Effector memory CD4-positive, alpha-beta T cell (primary cell): ENCODE measurements around the gene ATL1.

ENCODE experiments used
- DNase-seq, 3 donors: peaks; one replicate each; pipeline ENCODE4 v3.0.0-alpha.2; 2020
- H3K27ac ChIP-seq: 2 replicates; pipeline ENCODE4 v1.7.0; 2013; ENCODE audit warnings: mild to moderate bottlenecking, low read length, moderate library complexity; ENCODE audit not compliant: insufficient read depth, poor library complexity, severe bottlenecking
- H3K27me3 ChIP-seq: replicated peaks from 2 replicates; pipeline ENCODE4 v1.7.0; 2013; ENCODE audit warnings: mild to moderate bottlenecking, low read length; ENCODE audit not compliant: insufficient read depth, control insufficient read depth, poor library complexity, severe bottlenecking
- H3K36me3 ChIP-seq: 2 replicates; pipeline ENCODE4 v1.7.0; 2013; ENCODE audit warnings: mild to moderate bottlenecking, low read length, moderate library complexity; ENCODE audit not compliant: control insufficient read depth, insufficient read depth
- H3K4me1 ChIP-seq: 2 replicates; pipeline ENCODE4 v1.7.0; 2013; ENCODE audit warnings: low read length, mild to moderate bottlenecking; ENCODE audit not compliant: control insufficient read depth, insufficient read depth, poor library complexity, severe bottlenecking
- H3K4me3 ChIP-seq: 2 replicates; pipeline ENCODE4 v1.7.0; 2013; ENCODE audit warnings: low read length, low read depth, mild to moderate bottlenecking; ENCODE audit not compliant: insufficient read depth, poor library complexity, severe bottlenecking
- H3K9me3 ChIP-seq: 2 replicates; pipeline ENCODE4 v1.7.0; 2013; ENCODE audit warnings: mild to moderate bottlenecking, low read length, moderate library complexity; ENCODE audit not compliant: control insufficient read depth

ATL1 gene

GRCh38 chr14:50562841-50563240 is 2.9 kb downstream of the ATL1 start:
- Histone ChIP-seq H3K4me1 (peaks cover 12% of the 10 kb centered on the region), H3K27ac (no peak overlapping the region)

GRCh38 chr14:50569714-50570274 is 9.8 kb downstream of the ATL1 start:
- no peak overlapping the region for H3K4me3 ChIP-seq
- no peaks in the 10 kb centered on the region for H3K27me3 ChIP-seq
- no peaks in the 10 kb centered on the region for H3K9me3 ChIP-seq
- no peaks in the 10 kb centered on the region for H3K4me1 ChIP-seq
- no peak overlapping the region for H3K27ac ChIP-seq
- no peak for DNase-seq
- H3K36me3 ChIP-seq = no peaks in the 10 kb centered on the region

More at GRCh38 chr14:50562841-50563240, 2.9 kb downstream of the ATL1 start:
- H3K9me3 ChIP-seq = no peaks in the 10 kb centered on the region
- H3K36me3 ChIP-seq = no peaks in the 10 kb centered on the region
- peaks cover 24% of the 10 kb centered on the region for H3K27me3 ChIP-seq
- no peak for DNase-seq
- no peak overlapping the region for H3K4me3 ChIP-seq

GRCh38 chr14:50573862-50574261 is 13.9 kb downstream of the ATL1 start:
- H3K27me3 ChIP-seq = no peaks in the 10 kb centered on the region

DNA sequence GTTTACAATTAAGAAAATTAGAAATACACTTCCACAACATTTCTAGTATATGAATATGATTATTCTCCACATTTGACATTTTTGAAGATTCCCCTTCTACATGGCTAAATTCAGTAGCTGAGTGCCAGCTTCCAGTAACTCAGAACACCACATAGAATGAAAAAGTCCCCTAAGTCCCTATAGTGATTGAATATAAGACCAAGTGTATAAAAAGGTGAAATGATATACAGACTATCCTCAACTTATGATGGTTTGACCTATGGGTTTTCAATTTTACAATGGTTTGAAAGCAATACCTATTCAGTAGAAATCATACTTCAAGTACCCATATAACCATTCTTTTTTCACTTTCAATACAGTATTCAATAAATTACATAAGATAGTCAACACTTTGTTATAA is 15.8 kb downstream of the ATL1 start:
- no peak for DNase-seq
- H3K9me3 ChIP-seq = no peaks in the 10 kb centered on the region

More at GRCh38 chr14:50573862-50574261, 13.9 kb downstream of the ATL1 start:
- Histone ChIP-seq H3K4me1 (no peaks in the 10 kb centered on the region), H3K9me3 (no peaks in the 10 kb centered on the region), H3K4me3 (no peak overlapping the region), H3K36me3 (no peaks in the 10 kb centered on the region), H3K27ac (no peak overlapping the region)
- DNase-seq = no peak

GRCh38 chr14:50577982-50578381 is 18.0 kb downstream of the ATL1 start:
- H3K27ac ChIP-seq = no peak overlapping the region
- no peaks in the 10 kb centered on the region for H3K27me3 ChIP-seq
- H3K9me3 ChIP-seq = no peaks in the 10 kb centered on the region
- DNase-seq = no peak
- H3K36me3 ChIP-seq = no peaks in the 10 kb centered on the region
- no peak overlapping the region for H3K4me3 ChIP-seq
- no peaks in the 10 kb centered on the region for H3K4me1 ChIP-seq

More for the DNA sequence above, 15.8 kb downstream of the ATL1 start:
- Histone ChIP-seq H3K4me3 (no peak overlapping the region), H3K4me1 (no peaks in the 10 kb centered on the region), H3K27me3 (no peaks in the 10 kb centered on the region), H3K27ac (no peak overlapping the region), H3K36me3 (no peaks in the 10 kb centered on the region)

- H3K4me3 ChIP-seq = no peak overlapping the region
- H3K27me3 ChIP-seq = no peaks in the 10 kb centered on the region
- H3K4me1 ChIP-seq = no peaks in the 10 kb centered on the region
These were observed 18.5 kb downstream of the ATL1 start for GRCh38 chr14:50578433-50578832.

DNA sequence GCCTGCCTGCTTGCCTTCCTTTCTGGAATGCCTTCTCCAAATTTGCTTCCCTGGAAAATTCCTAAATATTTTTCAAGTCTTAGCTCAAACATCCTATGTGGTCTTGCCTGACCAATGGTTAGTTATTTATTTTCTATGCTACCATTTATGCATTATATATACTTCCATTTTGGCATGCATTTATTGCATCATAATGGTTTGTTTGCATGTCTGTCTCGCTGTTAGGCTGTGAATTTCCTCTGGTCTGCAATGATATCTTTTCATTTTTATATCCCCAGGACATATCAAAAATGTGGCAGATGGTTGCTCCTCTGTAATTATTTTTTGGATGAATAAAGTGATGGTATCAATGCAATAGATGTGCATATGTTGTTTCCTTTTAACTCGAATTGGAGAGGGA is 30.5 kb downstream of the ATL1 start:
- no peaks in the 10 kb centered on the region for H3K36me3 ChIP-seq
- no peak overlapping the region for H3K27ac ChIP-seq
- no peaks in the 10 kb centered on the region for H3K27me3 ChIP-seq
- H3K4me1 ChIP-seq = no peaks in the 10 kb centered on the region
- no peaks in the 10 kb centered on the region for H3K9me3 ChIP-seq
- no peak for DNase-seq
- no peak overlapping the region for H3K4me3 ChIP-seq

More at GRCh38 chr14:50578433-50578832, 18.5 kb downstream of the ATL1 start:
- H3K36me3 ChIP-seq = no peaks in the 10 kb centered on the region
- no peak for DNase-seq
- H3K9me3 ChIP-seq = no peaks in the 10 kb centered on the region
- no peak overlapping the region for H3K27ac ChIP-seq

GRCh38 chr14:50594577-50595316 is 34.8 kb downstream of the ATL1 start:
- H3K27me3 ChIP-seq = no peaks in the 10 kb centered on the region
- H3K4me1 ChIP-seq = no peaks in the 10 kb centered on the region
- no peak for DNase-seq

GRCh38 chr14:50598765-50599164 is 38.8 kb downstream of the ATL1 start:
- Histone ChIP-seq H3K4me1 (no peaks in the 10 kb centered on the region), H3K4me3 (no peak overlapping the region), H3K27me3 (no peaks in the 10 kb centered on the region), H3K27ac (no peak overlapping the region), H3K36me3 (no peaks in the 10 kb centered on the region), H3K9me3 (no peaks in the 10 kb centered on the region)
- DNase-seq = no peak

More at GRCh38 chr14:50594577-50595316, 34.8 kb downstream of the ATL1 start:
- Histone ChIP-seq H3K4me3 (no peak overlapping the region), H3K36me3 (no peaks in the 10 kb centered on the region), H3K9me3 (no peaks in the 10 kb centered on the region), H3K27ac (no peak overlapping the region)

GRCh38 chr14:50599700-50600444 is 39.9 kb downstream of the ATL1 start:
- H3K36me3 ChIP-seq = no peaks in the 10 kb centered on the region
- no peaks in the 10 kb centered on the region for H3K9me3 ChIP-seq
- H3K27me3 ChIP-seq = no peaks in the 10 kb centered on the region
- no peak overlapping the region for H3K4me3 ChIP-seq
- H3K27ac ChIP-seq = no peak overlapping the region
- DNase-seq = no peak
- H3K4me1 ChIP-seq = no peaks in the 10 kb centered on the region
